SU-DHL-6 (cell line): Measurements from ENCODE around the gene LFNG.

Source experiments
- H2AFZ ChIP-seq: fragments of 200-600 bp; sonication (generic); 2 replicates; pipeline ENCODE4 v1.6.1; 2014; ENCODE audit warnings: low read depth, mild to moderate bottlenecking, moderate library complexity, mixed read lengths, antibody characterized with exemption, low read length; ENCODE audit not compliant: severe bottlenecking
- H3F3A ChIP-seq: fragments of 200-600 bp; shearing (Covaris generic); 2 replicates; pipeline ENCODE4 v1.6.0; 2016; ENCODE audit warnings: antibody characterized with exemption, mild to moderate bottlenecking; ENCODE audit not compliant: insufficient read depth
- H3K27ac ChIP-seq: fragments of 200-600 bp; sonication (generic); 2 replicates; pipeline ENCODE4 v1.5.1; 2016; ENCODE audit warnings: low read depth, mild to moderate bottlenecking, low read length, moderate library complexity, mixed read lengths
- H3K27me3 ChIP-seq: fragments of 200-600 bp; sonication (generic), shearing (Covaris generic); 2 replicates; pipeline ENCODE4 v1.6.0; 2014; ENCODE audit warnings: mild to moderate bottlenecking, low read length
- H3K36me3 ChIP-seq: fragments of 200-600 bp; sonication (generic); 2 replicates; pipeline ENCODE4 v1.6.1; 2014; ENCODE audit warnings: mild to moderate bottlenecking, low read length, mixed read lengths
- H3K4me2 ChIP-seq: fragments of 300-600, 200-600 bp; shearing (Covaris generic), sonication (generic); 2 replicates; pipeline ENCODE4 v1.6.0; 2014; ENCODE audit warnings: low read length, low read depth, mild to moderate bottlenecking; ENCODE audit not compliant: poor library complexity, severe bottlenecking
- H3K4me3 ChIP-seq: fragments of 200-600 bp; sonication (generic); 2 replicates; pipeline ENCODE4 v1.5.1; 2014; ENCODE audit warnings: antibody characterized with exemption, low read length, mild to moderate bottlenecking, mixed read lengths; ENCODE audit not compliant: insufficient read depth, poor library complexity, severe bottlenecking
- H3K79me2 ChIP-seq: fragments of 200-600 bp; sonication (generic); 2 replicates; pipeline ENCODE4 v1.6.1; 2014; ENCODE audit warnings: mild to moderate bottlenecking, low read length, moderate library complexity; ENCODE audit not compliant: insufficient read depth
- H3K9ac ChIP-seq: fragments of 200-600 bp; sonication (generic); 2 replicates; pipeline ENCODE4 v1.7.0; 2014; ENCODE audit warnings: mild to moderate bottlenecking, low read length
- H3K9me2 ChIP-seq: fragments of 200-600 bp; sonication (generic); replicated peaks from 2 replicates; pipeline ENCODE4 v1.6.1; 2014; ENCODE audit warnings: low read length; ENCODE audit not compliant: insufficient read depth
- H3K9me3 ChIP-seq: fragments of 200-600 bp; sonication (generic); 2 replicates; pipeline ENCODE4 v1.6.1; 2014; ENCODE audit warnings: low read length, mixed read lengths; ENCODE audit not compliant: insufficient read depth
- H4K20me1 ChIP-seq: fragments of 200-600 bp; sonication (generic); 2 replicates; pipeline ENCODE4 v1.6.1; 2014; ENCODE audit warnings: low read depth, mild to moderate bottlenecking, antibody characterized with exemption, low read length, moderate library complexity, mixed read lengths
- CTCF ChIP-seq: fragments of 200-600 bp; sonication (generic); IDR thresholded peaks from one replicate; pipeline ENCODE4 v1.5.1; 2017; ENCODE audit warnings: antibody characterized with exemption, mild to moderate bottlenecking, low read length, moderate library complexity; ENCODE audit not compliant: insufficient read depth, poor library complexity, severe bottlenecking
- EZH2phosphoT487 ChIP-seq: fragments of 200-600 bp; sonication (generic), shearing (Covaris generic); conservative IDR thresholded peaks from 2 replicates; pipeline ENCODE4 v1.6.1; 2018; ENCODE audit warnings: mild to moderate bottlenecking, antibody characterized with exemption, low read length, moderate library complexity, mixed read lengths

LFNG gene

DNA sequence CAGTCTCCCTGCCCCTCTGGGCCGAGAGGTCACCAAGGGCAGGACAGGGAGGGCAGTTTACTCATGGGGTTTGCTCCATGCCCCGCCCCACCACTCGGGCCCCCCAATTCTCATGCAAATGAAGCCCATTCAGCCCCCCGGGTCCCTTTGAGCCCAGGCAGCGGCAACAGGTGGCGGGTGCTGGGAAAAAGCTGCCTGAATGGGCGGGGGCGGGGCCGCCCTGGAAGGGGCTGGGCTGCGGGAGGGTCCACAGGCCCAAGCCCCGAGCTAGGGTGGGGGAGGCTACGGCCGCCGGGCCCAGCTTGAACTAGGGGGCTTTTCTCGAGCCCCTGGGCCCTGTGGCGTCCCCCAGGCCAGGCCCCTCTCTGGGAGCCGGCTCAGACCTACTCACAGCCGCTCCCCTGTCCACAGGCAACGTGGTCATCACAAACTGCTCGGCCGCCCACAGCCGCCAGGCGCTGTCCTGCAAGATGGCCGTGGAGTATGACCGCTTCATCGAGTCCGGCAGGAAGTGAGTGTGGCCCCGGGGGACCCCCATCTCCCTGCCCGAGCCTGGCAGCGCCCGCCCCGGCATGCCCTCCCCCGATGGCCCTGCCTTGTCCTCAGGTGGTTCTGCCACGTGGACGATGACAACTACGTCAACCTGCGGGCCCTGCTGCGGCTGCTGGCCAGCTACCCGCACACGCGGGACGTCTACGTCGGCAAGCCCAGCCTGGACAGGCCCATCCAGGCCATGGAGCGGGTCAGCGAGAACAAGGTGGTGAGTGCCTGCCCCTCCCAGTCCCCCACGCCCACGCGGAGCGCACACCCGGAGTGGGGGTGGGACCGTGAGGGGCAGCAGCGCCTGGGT is 5.5 kb downstream of the LFNG start:
- H3K36me3 ChIP-seq = no peaks in the 10 kb centered on the region
- no peak overlapping the region for H3K4me2 ChIP-seq
- no peaks in the 10 kb centered on the region for H4K20me1 ChIP-seq
- no peak overlapping the region for H3K27ac ChIP-seq
- no peaks in the 10 kb centered on the region for H3K79me2 ChIP-seq
- H3K27me3 ChIP-seq = peaks cover 4% of the 10 kb centered on the region; the same call in 1 of the 2 replicates
- H3K9ac ChIP-seq = no peak overlapping the region
- H3K9me2 ChIP-seq = no peaks in the 10 kb centered on the region
- no peaks in the 10 kb centered on the region for H3K9me3 ChIP-seq
- no peak overlapping the region for H2AFZ ChIP-seq
- H3K4me3 ChIP-seq = no peak overlapping the region
- TF ChIP-seq EZH2phosphoT487 (no peak), CTCF (no peak)
- H3F3A ChIP-seq = no peaks in the 10 kb centered on the region

DNA sequence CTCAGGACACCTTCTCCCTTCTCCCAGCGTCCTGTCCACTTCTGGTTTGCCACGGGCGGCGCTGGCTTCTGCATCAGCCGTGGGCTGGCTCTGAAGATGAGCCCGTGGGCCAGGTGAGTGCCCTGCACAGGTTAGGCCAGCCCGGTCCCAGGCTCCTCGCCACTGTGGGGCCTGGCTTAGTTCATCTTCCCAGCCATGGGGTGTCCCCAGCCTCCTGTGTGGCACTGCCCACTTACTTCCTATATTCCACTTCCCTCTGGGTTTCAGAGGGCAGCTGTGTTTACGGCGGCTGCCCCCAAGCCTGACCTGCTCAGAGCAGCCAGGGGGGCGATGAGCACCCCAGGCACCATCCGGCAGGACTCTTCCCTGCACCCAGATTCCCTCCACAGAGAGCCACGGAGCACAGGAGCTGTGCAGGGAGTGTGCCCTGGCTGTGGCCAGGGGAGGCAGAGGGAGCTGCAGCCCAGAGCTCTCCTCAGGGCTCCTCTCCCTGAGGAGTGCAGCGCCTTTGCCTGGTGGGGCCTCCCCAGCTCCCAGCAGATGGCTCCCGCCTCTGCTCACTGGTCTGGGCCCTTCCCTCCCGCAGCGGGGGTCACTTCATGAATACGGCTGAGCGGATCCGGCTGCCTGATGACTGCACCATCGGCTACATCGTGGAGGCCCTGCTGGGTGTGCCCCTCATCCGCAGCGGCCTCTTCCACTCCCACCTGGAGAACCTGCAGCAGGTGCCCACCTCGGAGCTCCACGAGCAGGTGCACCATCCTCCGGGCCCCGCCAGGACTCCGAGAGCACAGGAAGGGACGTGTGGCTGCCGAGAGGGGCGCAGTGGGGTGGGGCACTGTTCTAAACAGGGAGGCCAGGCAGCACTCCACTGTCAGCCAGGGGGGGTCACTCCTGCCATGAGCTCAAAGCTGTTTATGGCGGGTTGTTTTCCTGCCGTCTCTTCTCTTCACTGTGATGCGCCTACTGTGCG is 6.4 kb downstream of the LFNG start:
- no peaks in the 10 kb centered on the region for H3K9me2 ChIP-seq
- no peak overlapping the region for H3K27ac ChIP-seq
- no peak overlapping the region for H3K4me2 ChIP-seq
- no peak overlapping the region for H3K9ac ChIP-seq
- no peaks in the 10 kb centered on the region for H4K20me1 ChIP-seq
- no peaks in the 10 kb centered on the region for H3K9me3 ChIP-seq
- H2AFZ ChIP-seq = no peak overlapping the region
- no peak overlapping the region for H3K4me3 ChIP-seq
- H3K36me3 ChIP-seq = no peaks in the 10 kb centered on the region
- no peaks in the 10 kb centered on the region for H3F3A ChIP-seq
- TF ChIP-seq CTCF (no peak), EZH2phosphoT487 (no peak)
- H3K27me3 ChIP-seq = no peaks in the 10 kb centered on the region
- no peaks in the 10 kb centered on the region for H3K79me2 ChIP-seq

- H3K4me3 ChIP-seq = no peak overlapping the region
- no peaks in the 10 kb centered on the region for H3K36me3 ChIP-seq
- H3F3A ChIP-seq = no peaks in the 10 kb centered on the region
- no peaks in the 10 kb centered on the region for H3K9me3 ChIP-seq
- TF ChIP-seq CTCF (no peak), EZH2phosphoT487 (no peak)
- H3K27me3 ChIP-seq = no peaks in the 10 kb centered on the region
- no peak overlapping the region for H3K9ac ChIP-seq
- H3K27ac ChIP-seq = no peak overlapping the region
- H2AFZ ChIP-seq = no peak overlapping the region
- no peaks in the 10 kb centered on the region for H4K20me1 ChIP-seq
- no peaks in the 10 kb centered on the region for H3K9me2 ChIP-seq
- no peaks in the 10 kb centered on the region for H3K79me2 ChIP-seq
- H3K4me2 ChIP-seq = no peak overlapping the region
Measured at GRCh38 chr7:2526659-2527504, 7.3 kb downstream of the LFNG start.
